Measurements from ENCODE around the gene TMEM203. TPM values are rescaled to one million over a fixed set of nuclear protein-coding genes. Genes with fewer than 3 reads are reported as not detected.

Gene TMEM203
- total and polyA plus RNA-seq, 2 of the 13 experiments (the other 11 are each of a cell fraction or from before 2014, with no cell fraction given): 23.4 to 36.7 TPM

DNA sequence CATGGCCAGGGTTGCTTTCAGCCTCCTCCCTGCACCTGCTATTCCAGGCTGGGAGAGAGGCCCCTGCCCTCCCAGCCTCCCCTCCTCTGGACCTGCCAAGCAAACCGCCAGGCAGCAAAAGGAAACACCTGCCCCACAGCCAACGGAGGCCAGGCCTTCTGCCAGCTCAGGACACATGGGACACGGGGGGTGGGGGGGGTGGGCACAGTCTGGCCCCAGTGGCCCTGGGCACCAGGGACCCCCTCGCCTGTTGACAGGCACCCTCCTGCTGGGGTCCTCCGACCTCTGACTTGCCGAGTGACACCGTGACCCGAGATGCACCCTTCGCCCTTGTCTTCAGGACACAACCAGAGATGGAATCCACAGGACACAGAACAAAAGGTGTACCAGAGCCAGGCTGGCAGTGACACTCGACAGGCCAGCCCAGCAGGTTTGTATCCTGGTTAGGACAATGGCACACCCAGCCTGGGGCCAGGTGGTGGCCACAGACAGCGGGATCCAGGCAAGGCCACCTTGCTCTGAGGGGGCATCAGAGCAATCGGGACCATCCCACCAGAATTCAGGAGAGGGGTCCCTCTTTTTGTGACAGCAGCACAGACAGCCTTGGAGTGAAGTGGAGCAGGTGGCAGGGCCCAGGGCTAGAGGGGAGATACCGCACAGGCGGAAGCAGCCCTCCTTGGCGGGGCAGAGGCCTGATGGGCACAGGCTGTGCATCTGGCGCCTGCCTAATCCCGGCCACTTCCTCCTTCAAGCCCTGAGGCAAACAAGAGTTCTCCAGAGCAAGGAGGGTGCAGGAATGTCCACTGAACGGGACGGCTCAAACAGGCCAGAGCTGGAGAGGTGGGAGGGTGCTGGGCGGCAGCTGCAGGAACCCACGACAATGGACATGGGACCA is 32.3 kb downstream of the TMEM203 start:
- intact Hi-C loops (cut with micrococcal nuclease; ENCODE audit: unreplicated experiment) (loop anchor here (10.0 kb wide), 1 partner anchor 58 kb away; the partner anchor contains the start of gene DPP7), in situ Hi-C loops (cut with HindIII; ENCODE audit: extremely low pct_ligation_motif_present, low pct_unique_long_range_greater_than_20kb) (no loop called here)
- H3K27ac ChIP-seq (ENCODE audit: extremely low read length, insufficient read depth, low read length): no peak overlapping the region
- peaks cover 9% of the 10 kb centered on the region for H3K4me1 ChIP-seq (ENCODE audit: insufficient read depth, low read length)
- DNase-seq (ENCODE audit: low spot score): no peak
- peaks cover 0 to 33% of the 10 kb centered on the region in 2 experiments; a peak in 3 of 5 replicates for H3K27me3 ChIP-seq (ENCODE audit: control insufficient read depth in 1 of 2, insufficient read depth in 2 of 2, low read length in 2 of 2)
- BruUV-seq (replicated peaks): no TSS peak
- no peaks in the 10 kb centered on the region for H4K20me1 ChIP-seq (ENCODE audit: insufficient read depth, low read length)
- H3K9me3 ChIP-seq (ENCODE audit: low read length): no peaks in the 10 kb centered on the region
- H2AFZ ChIP-seq (ENCODE audit: low read length): no peak overlapping the region
- H3K79me2 ChIP-seq (ENCODE audit: insufficient read depth, low read length): no peaks in the 10 kb centered on the region
- POLR2A ChIA-PET: no interaction called here
- CTCF ChIA-PET (ENCODE audit: low intra/inter-chr PET ratio, low total read pairs): no interaction called here
- no peak overlapping the region for H3K4me2 ChIP-seq (ENCODE audit: low read depth, low read length)
- FAIRE-seq: no peak
- 0 out of 5 replicates have a peak, but pooled peaks cover 0 to 1% of the 10 kb centered on the region in 2 experiments for H3K36me3 ChIP-seq (replicated peaks in 1 of 2; ENCODE audit: control insufficient read depth in 1 of 2, insufficient read depth in 2 of 2, low read length in 2 of 2)
- no peak for ATAC-seq
- WGBS (ENCODE audit: low lambda C conversion rate): 56% methylated on average over 12 of the region's 21 CpGs
- no peak overlapping the region for H3K9ac ChIP-seq (ENCODE audit: insufficient read depth, low read depth, low read length)
- H3K4me3 ChIP-seq (replicated peaks in 1 of 3; ENCODE audit: insufficient read depth in 1 of 3, low read depth in 2 of 3, low read length in 3 of 3): no peak overlapping the region
- TF ChIP-seq MTA3 (CRISPR knock-in tag; IDR thresholded peaks at IDR 0.05): no peak
- no peak for TF ChIP-seq ELF1 (CRISPR knock-in tag; IDR thresholded peaks at IDR 0.05)
- TF ChIP-seq, protein P1, sequence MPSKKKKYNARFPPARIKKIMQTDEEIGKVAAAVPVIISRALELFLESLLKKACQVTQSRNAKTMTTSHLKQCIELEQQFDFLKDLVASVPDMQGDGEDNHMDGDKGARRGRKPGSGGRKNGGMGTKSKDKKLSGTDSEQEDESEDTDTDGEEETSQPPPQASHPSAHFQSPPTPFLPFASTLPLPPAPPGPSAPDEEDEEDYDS (CRISPR knock-in tag; IDR thresholded peaks at IDR 0.05): no peak
- TF ChIP-seq, protein P2, sequence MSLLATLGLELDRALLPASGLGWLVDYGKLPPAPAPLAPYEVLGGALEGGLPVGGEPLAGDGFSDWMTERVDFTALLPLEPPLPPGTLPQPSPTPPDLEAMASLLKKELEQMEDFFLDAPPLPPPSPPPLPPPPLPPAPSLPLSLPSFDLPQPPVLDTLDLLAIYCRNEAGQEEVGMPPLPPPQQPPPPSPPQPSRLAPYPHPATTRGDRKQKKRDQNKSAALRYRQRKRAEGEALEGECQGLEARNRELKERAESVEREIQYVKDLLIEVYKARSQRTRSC (CRISPR knock-in tag; IDR thresholded peaks at IDR 0.05; ENCODE audit: low read depth): no peak
- no peak for TF ChIP-seq AKAP8 (CRISPR knock-in tag; IDR thresholded peaks at IDR 0.05)
- TF ChIP-seq, protein P3, sequence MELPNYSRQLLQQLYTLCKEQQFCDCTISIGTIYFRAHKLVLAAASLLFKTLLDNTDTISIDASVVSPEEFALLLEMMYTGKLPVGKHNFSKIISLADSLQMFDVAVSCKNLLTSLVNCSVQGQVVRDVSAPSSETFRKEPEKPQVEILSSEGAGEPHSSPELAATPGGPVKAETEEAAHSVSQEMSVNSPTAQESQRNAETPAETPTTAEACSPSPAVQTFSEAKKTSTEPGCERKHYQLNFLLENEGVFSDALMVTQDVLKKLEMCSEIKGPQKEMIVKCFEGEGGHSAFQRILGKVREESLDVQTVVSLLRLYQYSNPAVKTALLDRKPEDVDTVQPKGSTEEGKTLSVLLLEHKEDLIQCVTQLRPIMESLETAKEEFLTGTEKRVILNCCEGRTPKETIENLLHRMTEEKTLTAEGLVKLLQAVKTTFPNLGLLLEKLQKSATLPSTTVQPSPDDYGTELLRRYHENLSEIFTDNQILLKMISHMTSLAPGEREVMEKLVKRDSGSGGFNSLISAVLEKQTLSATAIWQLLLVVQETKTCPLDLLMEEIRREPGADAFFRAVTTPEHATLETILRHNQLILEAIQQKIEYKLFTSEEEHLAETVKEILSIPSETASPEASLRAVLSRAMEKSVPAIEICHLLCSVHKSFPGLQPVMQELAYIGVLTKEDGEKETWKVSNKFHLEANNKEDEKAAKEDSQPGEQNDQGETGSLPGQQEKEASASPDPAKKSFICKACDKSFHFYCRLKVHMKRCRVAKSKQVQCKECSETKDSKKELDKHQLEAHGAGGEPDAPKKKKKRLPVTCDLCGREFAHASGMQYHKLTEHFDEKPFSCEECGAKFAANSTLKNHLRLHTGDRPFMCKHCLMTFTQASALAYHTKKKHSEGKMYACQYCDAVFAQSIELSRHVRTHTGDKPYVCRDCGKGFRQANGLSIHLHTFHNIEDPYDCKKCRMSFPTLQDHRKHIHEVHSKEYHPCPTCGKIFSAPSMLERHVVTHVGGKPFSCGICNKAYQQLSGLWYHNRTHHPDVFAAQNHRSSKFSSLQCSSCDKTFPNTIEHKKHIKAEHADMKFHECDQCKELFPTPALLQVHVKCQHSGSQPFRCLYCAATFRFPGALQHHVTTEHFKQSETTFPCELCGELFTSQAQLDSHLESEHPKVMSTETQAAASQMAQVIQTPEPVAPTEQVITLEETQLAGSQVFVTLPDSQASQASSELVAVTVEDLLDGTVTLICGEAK (IDR thresholded peaks at IDR 0.05): no peak
- TF ChIP-seq, protein P3 (CRISPR knock-in tag; IDR thresholded peaks at IDR 0.05): no peak
- no peak for TF ChIP-seq HOXD1 (CRISPR knock-in tag; IDR thresholded peaks at IDR 0.05)
- TF ChIP-seq NCOA5 (CRISPR knock-in tag; IDR thresholded peaks at IDR 0.05): no peak
- TF ChIP-seq, protein P4, sequence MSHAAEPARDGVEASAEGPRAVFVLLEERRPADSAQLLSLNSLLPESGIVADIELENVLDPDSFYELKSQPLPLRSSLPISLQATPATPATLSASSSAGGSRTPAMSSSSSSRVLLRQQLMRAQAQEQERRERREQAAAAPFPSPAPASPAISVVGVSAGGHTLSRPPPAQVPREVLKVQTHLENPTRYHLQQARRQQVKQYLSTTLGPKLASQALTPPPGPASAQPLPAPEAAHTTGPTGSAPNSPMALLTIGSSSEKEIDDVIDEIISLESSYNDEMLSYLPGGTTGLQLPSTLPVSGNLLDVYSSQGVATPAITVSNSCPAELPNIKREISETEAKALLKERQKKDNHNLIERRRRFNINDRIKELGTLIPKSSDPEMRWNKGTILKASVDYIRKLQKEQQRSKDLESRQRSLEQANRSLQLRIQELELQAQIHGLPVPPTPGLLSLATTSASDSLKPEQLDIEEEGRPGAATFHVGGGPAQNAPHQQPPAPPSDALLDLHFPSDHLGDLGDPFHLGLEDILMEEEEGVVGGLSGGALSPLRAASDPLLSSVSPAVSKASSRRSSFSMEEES (CRISPR knock-in tag; IDR thresholded peaks at IDR 0.05): no peak
